ENCODE results near the gene KRR1.
"Not testable (repeated sequence)": the region's sequence is repeated elsewhere in the genome, so short reads cannot be mapped to it uniquely, and the experiment has no call there.

Gene KRR1

DNA sequence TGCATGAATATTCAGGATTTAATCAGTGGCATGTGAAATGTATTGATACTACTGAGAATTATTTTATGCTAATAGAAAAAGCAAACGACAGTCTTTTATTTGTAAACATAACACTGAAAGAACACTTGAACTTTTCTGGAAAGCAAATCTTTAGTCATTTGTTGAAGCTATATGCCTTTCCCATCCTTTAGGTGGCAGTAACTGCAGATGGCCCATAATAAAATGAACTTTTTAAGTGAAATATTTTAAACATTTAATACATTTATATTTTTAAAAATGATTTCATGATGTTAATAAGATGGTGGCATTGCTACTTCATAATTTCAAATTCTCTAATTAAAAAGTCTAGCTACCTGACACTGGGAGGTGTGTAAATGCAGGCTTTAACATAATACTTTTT lies 13.9 kb upstream of the KRR1 start:
- no peak for DNase-seq (ENCODE audit: low spot score)

GRCh38 chr12:75522124-75522523 lies 10.7 kb upstream of the KRR1 start:
- DNase-seq (ENCODE audit: low spot score): peak; percentile 54

DNA sequence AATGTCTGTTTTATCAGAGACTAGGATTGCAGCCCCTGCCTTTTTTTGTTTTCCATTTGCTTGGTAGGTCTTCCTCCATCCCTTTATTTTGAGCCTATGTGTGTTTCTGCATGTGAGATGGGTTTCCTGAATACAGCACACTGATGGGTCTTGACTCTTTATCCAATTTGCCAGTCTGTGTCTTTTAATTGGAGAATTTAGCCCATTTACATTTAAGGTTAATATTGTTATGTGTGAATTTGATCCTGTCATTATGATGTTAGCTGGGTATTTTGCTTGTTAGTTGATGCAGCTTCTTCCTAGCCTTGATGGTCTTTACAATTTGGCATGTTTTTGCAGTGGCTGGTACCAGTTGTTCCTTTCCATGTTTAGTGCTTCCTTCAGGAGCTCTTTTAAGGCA lies 9.8 kb upstream of the KRR1 start:
- not testable (repeated sequence) for DNase-seq (ENCODE audit: low spot score)

GRCh38 chr12:75509621-75510020 lies 1.8 kb downstream of the KRR1 start:
- no peak for DNase-seq (ENCODE audit: low spot score)

DNA sequence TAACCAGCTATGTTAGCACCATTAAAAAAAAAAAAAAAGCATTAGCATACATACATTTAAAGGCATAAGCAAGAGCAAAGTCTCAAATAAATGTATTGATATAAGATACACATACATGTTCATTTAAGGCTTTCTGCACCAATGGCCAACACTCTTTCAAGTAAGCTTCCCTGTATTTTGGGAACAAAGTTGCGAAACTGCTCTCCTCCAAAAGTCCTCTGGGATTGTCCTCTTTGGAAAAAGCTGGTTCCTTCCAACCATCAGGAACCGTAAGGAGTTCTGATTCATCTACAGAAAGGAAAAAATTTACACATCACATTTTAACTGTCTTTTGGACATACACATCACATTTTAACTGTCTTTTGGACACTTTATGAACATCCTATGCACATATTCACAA lies 3.2 kb downstream of the KRR1 start:
- no peak for DNase-seq (ENCODE audit: low spot score)

DNA sequence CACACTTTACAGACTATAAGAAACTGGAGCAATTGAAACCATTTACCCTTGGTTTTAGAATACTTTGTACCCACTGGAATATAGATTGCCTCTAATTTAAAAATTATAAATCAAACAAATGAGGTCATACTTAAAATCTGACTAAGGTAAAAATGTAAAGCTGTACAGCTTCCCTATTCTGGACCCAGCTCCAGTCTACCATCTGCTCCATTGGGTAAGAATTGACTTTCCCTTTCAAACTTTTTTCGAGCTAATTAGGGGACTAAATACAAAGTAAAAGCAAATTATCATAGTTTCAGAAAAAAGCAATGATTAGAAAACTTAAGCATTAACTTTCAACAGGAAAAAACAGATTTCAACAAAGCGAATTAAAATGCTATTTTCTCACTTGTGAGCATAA lies 4.3 kb downstream of the KRR1 start:
- DNase-seq (ENCODE audit: low spot score): no peak

DNA sequence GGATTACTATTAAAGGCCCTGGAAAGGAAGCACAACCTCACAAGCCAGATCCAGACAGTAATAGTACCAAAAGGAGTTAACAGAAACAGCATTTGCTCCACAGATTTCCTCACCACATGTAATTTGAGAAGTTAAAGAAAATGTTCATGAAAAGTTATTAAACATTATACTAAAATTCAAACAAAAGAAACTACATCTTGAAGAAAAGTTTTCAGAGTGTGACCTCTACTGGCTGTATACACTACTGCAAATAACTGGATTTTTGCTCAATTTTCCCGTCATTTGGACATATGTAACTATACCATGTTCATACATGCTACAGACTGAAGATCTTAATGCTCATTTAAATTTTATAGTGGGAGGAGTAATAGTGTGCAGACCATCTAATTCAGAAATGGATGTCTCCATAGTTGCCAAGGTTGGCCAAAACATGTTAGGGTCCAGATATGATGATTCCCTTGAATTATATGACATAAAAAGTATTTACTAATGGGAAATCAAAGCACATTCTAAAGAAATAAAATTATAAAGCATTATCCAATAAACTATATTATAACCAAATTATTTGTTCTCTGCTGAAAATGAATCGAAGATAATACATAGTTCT lies 5.6 kb downstream of the KRR1 start:
- DNase-seq (ENCODE audit: low spot score): peak; percentile 37

DNA sequence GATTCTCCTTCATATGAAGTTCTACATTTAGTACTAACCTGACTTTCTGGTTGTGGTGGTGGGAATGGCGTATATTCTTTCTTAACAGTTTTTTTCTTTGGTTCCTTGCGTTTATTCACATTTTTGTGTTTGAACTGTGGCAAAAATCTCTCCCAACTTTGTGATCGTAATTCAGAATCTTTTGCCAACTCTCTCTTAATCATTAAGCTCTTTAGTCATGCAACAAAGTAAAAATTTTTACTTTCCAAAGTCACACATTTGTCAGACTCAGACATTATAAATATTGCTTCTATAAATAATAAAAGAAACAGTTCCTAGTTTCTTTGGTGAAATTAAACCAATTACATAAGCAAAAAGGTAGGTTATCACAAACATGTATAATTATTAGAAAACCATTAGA lies 7.5 kb downstream of the KRR1 start:
- no peak for DNase-seq (ENCODE audit: low spot score)

GRCh38 chr12:75503459-75503858 lies 8.0 kb downstream of the KRR1 start:
- DNase-seq (ENCODE audit: low spot score): no peak

DNA sequence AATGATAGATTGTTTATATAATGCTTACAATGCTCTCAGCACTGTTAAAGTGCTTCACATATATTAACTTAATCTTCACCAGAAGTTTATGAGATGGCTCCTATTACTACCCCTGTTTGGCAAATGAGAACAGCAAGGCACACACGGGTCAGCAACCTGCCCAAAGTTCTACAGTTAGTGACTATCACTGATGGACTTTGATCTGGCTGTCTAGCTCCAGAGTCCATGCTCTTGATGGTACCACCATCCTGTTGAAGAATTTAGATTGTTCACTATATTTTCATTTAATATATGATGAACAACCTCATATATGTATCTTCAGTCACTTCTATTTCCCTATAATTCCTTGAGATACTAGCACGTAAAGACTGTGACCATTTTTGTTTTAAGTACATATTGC lies 20.2 kb downstream of the KRR1 start:
- DNase-seq (ENCODE audit: low spot score): no peak

DNA sequence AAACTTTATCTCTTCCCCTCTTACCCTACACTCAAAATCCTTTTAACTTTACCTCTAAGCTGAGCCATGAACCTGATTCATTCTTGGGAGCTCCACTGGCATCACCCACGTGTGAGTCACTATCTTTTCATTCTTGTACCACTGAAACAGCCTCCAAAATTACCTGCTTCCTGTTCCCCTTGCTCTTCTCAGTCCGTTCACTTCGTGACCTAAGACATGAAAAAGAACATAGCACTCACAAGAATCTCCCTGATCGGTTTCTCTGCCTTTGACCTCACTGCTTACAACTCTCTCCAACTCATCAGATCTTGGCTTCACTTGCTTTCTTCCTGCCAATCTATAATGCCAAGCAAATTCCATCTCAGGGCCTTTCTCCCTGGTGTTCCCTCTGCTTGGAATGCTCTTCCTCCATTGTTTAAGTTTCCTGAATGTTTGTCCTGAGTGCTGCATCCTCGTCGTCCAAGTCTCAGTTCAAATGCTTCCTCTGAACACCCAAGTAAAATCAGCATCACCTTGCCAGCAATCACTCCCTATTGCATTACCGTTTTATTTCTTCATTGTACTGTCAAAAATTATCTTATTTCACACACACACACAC lies 21.7 kb downstream of the KRR1 start:
- DNase-seq (ENCODE audit: low spot score): peak; percentile 86

GRCh38 chr12:75489187-75489586 lies 22.2 kb downstream of the KRR1 start:
- no peak for DNase-seq (ENCODE audit: low spot score)

GRCh38 chr12:75488553-75488952 lies 22.9 kb downstream of the KRR1 start:
- DNase-seq (ENCODE audit: low spot score): peak; percentile 45

DNA sequence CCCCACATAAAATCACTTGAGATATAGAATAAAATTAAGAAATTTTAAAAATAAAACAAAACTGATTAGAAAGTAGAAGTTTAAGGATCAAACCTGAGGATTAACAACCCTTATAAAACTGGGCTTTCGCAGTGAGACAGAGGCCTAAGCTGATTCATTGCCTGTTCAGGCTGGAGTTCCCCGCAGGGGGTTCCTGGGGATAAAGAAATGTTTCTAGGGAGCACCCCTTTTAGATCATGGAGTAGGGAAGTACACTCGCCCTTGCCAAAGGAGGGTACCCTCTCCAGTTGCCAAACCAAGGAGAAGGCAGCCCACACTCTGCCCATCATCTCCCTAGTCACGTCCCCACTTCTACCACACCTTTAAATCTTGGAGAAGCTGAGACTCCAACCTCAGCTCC lies 24.1 kb downstream of the KRR1 start:
- DNase-seq (ENCODE audit: low spot score): no peak

DNA sequence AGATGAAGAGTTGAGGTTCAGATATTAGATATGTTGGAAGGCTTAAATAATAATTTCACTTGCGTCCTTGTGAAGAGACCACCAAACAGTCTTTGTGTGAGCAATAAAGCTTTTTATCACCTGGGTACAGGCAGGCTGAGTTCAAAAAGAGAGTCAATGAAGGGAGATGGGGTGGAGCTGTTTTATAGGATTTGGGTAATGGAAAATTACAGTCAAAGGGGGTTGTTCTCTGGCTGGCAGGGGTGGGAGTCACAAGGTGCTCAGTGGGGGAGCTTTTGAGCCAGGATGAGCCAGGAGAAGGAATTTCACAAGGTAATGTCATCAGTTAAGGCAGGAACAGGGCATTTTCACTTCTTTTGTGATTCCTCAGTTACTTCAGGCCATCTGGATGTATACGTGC lies 27.0 kb downstream of the KRR1 start:
- not testable (repeated sequence) for DNase-seq (ENCODE audit: low spot score)

- no peak for DNase-seq (ENCODE audit: low spot score)
Observed at GRCh38 chr12:75483431-75483830, 28.0 kb downstream of the KRR1 start.

DNA sequence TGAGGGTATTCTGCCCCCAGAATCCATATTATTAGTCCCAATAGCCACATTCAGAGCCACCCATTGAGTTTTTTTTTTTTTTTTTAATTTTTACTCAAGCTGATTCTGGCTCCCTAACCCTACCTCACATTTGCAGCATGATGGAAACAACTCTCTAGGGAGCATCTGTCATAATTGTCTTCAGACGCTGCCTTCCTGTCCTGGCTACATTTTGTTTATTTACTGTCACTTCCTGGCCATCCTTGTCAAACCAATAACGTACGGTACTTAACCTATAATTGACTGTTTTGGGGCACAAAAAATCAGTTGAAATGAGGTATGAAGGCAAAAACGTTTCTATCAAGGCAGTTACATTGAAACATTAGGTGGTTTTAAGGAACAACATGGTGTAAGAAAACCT lies 28.8 kb downstream of the KRR1 start:
- no peak for DNase-seq (ENCODE audit: low spot score)

- DNase-seq (ENCODE audit: low spot score): peak; percentile 36
Observed at GRCh38 chr12:75481774-75482173, 29.6 kb downstream of the KRR1 start.

DNA sequence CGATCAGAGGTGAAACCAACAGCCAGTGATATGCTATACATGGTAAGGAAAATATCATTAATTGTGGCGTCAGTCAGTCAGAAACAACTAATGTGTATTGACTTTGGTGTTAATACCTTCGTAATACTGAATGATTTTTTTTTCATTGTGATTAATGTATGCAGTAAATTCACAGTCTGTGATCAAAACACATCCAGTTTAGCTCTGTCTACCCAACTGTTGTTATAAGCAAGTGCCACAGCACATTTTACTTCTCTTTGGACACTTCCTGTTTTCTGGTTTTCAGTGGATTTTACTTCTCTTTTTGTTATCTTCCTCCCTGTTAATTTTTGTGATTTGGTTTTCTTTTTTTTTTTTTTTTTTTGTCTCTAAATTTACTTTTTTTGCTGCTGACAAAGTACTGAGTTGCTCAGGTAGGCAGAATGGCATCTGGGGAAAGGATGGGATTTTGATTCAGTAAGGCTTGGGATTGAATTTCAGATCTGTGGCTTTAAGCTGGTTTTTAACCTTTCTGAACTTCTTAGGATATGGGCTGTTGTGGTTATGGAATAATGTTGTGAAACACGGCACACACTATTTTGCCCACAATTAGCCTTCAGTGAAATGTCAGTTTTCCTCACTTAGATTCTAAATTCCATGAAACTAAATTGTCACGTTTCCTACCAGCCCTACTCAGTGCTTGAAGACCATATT lies 30.2 kb downstream of the KRR1 start:
- DNase-seq (ENCODE audit: low spot score): peak; percentile 22

GRCh38 chr12:75480469-75480949 lies 30.9 kb downstream of the KRR1 start, which contains the start of gene GLIPR1:
Gene GLIPR1, plus strand, starts transcription at chr12:75480755. Its CDS starts 126 bp downstream, at chr12:75480881.
- peak; percentile 97 for DNase-seq (ENCODE audit: low spot score)

GRCh38 chr12:75479963-75480461 lies 31.4 kb downstream of the KRR1 start:
- DNase-seq (ENCODE audit: low spot score): peak; percentile 84

DNA sequence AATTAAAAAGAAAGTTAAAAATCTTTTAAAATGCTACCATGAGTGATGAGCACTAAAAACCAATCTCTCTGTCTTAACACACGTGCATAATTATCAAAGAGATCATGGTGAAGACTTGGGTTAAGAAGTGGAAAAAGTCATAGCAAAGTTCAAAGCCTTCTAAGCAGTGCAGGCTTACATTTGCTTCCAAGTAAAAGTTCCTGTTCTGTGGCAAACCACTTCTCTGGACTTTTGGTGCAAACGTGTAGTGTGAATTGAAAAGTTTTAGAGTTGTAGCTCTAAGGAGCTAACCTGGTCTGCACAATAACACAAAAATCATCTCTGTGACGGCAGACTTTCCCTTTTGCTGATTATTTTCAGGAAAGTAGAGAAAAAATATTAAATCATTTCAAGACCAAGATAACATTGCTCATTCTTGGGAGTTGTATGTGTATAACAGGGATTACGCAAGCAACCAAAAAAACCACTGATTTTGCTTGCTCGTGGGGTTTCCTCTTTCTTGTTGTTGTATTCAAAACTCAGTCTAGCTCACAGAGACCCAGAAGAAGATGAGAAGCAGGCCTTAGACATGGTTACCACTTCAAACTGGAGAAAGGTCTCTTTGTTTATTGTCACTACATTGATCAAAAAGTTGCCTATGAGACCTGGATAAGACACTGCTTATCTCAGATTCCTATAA lies 33.2 kb downstream of the KRR1 start:
- DNase-seq (ENCODE audit: low spot score): no peak

DNA sequence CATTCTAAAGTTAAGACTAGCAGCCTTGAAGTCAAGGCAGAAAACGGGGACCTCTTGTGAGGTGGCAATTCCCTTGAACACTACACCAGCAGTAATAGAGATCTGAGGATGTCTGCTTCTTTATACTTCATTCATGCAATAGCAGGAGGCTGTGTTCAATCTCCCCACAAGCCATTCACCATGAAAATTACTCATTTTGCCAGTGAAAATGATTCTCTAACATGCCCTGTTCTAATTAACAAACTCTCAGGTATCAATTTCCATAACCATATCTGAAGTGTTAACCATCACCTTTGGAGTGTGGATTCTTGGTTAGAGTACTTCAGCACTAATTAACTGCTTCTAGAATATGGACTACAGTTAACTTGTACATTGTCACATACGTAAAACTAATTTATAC lies 34.3 kb downstream of the KRR1 start:
- no peak for DNase-seq (ENCODE audit: low spot score)

All from kidney tubule cell (primary cell).